ENCODE data around the gene FAM89B.
"Not testable (repeated sequence)": the region's sequence is repeated elsewhere in the genome, so short reads cannot be mapped to it uniquely, and the experiment has no call there.

Gene FAM89B

DNA sequence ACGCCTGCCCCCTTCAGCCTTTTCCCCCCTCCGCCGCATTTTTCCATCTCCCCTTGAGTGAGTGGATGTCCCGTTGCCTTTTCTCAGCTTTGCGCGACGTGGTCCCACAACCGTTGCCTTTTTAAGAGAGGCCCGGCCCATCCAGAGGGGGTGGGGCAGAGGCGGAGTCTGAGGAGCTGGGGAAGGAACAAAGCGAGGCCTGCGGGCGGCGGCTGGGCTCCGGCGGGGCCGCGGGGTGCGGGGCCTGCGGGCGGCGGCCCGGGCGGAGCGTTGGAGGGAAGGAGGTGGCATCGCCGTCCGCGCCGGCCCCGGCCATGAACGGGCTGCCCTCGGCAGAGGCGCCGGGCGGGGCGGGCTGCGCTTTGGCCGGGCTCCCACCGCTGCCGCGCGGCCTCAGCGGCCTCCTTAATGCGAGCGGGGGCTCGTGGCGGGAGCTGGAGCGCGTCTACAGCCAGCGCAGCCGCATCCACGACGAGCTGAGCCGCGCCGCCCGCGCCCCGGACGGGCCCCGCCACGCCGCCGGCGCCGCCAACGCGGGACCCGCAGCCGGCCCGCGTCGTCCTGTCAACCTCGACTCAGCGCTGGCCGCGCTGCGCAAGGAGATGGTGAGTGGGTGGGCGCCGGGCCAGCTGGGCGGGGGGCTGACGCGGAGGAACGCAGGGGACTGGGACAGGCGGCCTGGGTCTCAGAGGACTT lies at the start of gene FAM89B:
FAM89B (plus strand) TSS at position 183 of the 696 bp plus-strand sequence; CDS start at position 315, 132 bp downstream.
- DNase-seq (ENCODE audit: low spot score): no peak

DNA sequence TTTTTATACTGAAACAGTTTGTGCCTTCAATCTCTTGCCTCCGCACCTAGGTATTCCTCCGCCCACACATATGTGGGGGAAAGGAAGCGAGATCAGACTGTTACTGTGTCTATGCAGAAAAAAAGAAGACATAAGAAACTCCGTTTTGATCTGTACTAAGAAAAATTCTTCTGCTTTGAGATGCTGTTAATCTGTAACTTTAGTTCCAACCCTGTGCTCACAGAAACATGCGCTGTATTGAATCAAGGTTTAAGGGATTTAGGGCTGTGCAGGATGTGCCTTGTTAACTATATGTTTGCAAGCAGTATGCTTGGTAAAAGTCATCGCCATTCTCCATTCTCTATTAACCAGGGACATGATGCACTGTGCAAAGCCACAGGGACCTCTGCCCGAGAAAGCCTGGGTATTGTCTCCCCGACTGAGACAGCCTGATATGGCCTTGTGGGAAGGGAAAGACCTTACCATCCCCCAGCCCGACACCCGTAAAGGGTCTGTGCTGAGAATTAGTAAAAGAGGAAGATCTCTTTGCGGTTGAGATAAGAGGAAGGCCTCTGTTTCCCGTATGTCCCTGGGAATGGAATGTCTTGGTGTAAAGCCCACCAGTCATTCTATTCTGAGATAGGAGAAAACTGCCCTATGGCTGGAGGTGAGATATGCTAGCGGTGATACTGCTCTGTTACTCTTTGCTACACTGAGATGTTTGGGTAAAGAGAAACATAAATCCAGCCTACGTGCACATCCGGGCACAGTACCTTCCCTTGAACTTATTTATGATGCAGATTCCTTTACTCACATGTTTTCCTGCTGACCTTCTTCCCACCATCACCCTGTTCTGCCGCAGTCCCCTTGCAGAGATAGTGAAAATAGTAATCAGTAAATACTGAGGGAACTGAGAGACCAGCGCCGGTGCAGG lies 49.4 kb upstream of the FAM89B start:
- DNase-seq (ENCODE audit: low spot score): not testable (repeated sequence)

DNA sequence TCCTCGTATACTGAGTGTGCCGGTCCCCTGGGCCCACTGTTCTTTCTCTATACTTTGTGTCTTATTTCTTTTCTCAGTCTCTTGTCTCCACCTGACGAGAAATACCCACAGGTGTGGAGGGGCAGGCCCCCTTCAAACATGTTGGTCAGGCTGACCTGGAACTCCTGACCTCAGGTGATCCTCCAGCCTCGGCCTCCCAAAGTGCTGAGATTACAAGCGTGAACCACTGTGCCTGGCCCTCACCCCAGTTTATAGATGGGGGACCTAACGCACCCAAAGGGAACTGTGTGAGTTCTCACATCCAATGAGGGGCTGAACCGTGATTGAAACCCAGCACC lies 48.7 kb upstream of the FAM89B start:
- DNase-seq (ENCODE audit: low spot score): not testable (repeated sequence)

DNA sequence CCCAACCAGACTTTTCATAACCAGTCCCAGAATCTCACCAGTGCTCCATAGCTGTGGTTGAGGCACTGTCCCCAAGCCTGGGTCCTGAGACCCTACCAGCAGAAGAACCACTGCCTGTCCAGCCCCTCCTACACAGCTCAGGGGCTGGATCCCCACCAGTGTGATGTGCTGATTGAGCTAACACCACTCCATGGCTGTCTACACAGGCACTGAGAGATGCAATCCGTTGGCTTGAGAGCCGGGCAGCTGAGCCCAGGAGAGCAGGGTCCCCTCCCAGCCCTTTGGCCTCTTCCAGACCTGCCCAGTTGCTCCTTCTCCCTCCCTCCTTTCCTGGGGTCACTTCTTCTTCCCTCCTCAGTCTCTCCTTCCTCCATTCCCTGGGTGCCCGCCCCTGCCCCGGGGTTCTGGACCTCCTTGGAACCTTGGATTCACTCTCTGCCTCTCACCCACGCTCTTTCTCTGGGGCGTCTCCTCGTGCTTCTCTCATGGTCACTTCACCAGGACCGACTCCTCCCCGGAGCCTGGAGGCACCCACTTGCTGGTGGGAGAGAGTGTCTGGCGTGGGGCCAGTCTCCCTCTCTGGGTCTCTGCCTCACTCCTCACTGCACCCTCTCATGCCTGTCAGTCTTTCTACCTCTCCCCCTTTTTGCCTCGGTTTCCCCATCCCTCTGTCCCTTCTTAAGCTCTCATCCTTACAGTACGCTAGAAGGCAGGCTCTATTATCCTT lies 48.2 kb upstream of the FAM89B start:
- DNase-seq (ENCODE audit: low spot score): no peak

DNA sequence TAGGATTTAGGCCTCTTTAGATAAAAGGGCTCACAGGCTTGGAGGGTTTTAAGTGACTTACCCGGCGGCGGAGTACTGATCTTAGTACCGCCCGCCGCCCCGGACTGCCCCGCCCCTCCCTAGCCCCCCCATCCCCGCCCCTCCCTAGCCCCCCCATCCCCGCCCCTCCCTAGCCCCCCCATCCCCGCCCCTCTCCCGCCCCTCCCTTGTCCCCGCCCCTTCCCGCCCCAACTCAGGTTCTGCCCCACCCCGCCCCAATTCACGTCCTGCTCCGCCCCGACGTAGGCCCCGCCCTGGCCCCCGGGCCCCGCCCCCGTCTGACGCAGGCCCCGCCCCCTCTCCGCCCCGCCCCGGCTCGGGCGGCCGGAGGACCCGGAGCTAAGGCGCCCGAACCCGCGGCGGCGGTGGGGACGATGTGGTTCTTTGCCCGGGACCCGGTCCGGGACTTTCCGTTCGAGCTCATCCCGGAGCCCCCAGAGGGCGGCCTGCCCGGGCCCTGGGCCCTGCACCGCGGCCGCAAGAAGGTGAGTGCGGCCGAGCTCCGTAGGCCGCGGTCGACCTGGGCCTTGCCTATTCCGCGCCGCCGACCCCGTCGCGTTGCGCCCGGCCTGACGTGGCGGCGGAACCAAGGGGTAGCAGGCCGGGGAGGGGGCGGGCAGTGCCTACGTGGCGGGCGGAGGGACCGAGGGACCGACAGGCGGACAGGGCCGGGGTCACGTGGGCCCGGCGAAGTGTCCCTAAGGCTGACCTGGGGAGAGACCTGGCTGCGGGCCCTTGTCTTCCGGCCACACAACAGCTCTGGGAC lies 47.4 kb upstream of the FAM89B start, which contains the start of gene SCYL1:
SCYL1 (plus strand) TSS at position 343 of the 805 bp plus-strand sequence; CDS start at position 414, 71 bp downstream.
- peak; percentile 58 for DNase-seq (ENCODE audit: low spot score)

DNA sequence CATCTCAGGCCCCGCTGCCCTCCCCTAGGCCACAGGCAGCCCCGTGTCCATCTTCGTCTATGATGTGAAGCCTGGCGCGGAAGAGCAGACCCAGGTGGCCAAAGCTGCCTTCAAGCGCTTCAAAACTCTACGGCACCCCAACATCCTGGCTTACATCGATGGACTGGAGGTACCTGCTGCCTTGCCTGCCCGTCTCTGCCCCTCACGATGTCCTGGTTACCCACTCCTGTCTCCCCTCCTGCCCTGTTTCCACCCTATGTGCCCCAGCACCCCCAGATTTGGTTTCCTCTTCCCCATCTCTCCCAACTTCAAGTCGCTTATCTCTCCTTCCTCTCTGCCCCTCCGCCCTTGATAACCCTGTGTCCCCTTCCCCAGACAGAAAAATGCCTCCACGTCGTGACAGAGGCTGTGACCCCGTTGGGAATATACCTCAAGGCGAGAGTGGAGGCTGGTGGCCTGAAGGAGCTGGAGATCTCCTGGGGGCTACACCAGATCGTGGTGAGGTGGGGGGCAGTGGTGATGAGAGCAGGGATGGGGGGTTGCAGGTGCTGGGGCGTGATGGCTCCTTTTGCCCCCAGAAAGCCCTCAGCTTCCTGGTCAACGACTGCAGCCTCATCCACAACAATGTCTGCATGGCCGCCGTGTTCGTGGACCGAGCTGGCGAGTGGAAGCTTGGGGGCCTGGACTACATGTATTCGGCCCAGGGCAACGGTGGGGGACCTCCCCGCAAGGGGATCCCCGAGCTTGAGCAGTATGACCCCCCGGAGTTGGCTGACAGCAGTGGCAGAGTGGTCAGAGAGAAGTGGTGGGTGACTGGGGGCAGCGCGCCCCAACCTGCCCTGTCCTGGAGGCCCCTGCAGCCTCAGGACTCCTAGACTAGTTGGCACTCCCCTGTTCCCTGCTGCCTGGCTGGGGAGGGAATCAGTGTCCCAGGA lies 46.5 kb upstream of the FAM89B start:
- DNase-seq (ENCODE audit: low spot score): no peak

DNA sequence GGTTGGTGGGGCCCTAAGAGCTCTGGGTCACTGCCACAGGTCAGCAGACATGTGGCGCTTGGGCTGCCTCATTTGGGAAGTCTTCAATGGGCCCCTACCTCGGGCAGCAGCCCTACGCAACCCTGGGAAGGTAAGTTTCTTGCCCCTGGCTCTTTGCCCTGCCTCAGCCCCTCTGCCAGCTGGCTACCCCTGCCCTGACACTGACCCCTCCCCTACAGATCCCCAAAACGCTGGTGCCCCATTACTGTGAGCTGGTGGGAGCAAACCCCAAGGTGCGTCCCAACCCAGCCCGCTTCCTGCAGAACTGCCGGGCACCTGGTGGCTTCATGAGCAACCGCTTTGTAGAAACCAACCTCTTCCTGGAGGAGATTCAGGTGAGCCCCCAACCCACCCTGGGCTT lies 45.6 kb upstream of the FAM89B start:
- DNase-seq (ENCODE audit: low spot score): no peak

DNA sequence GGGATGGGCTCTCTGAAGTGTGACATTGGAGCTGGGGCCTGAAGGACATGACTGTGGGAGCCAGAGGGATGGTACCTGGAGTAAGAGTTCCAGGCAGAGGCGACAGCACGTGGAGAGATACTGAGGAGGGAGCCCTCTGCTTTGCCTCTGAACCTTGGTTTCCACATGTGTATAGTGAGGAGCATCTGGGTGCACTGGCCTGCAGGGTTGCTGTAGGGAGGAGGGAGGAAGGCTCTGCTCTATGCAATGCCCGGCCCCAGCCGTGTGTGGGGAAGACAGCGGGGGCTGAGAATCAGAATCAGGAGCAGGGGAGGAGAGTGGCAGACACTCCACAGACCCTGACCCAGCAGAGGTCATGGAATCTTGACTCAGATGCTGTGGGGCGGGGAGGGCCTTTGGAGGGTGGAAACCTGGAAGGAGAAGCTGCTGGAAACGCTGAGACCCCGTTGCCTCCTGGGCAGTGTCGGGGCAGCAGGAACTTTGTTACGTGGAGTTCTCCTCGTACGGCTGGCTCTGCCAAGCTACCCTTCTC lies 43.5 kb upstream of the FAM89B start:
- DNase-seq (ENCODE audit: low spot score): no peak

DNA sequence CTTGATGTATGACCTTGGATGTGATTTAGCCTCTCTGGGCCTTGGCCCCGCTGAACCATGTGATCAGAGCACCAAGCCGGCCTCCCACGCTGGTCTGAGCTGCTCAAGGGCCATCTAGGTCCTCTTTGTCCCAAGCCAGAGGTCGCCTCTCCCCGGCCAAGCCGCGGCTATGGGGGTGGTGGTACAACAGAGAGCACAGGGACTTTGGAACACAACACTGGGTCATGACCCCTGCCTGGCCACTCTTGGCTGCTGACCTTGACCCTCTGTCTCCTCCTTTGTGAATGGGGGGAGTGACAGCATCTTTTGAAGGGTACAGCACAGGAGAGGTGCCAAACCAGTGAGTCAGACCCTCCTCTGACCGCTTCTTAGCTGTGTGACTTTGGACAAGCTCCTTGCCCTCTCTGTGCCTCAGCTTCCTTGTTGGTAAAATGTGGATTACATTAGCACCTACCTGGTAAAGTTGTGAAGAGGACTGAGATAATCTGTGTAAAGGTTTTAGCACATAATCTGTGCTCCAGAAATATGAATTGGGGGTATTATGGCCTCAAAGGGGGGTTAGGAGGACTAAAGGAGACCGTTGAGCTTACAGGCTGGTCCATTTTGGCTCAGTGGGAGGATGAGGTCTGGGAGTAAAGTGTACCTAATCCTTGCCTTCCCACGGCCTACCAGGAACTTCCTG lies 42.7 kb upstream of the FAM89B start:
- no peak for DNase-seq (ENCODE audit: low spot score)

DNA sequence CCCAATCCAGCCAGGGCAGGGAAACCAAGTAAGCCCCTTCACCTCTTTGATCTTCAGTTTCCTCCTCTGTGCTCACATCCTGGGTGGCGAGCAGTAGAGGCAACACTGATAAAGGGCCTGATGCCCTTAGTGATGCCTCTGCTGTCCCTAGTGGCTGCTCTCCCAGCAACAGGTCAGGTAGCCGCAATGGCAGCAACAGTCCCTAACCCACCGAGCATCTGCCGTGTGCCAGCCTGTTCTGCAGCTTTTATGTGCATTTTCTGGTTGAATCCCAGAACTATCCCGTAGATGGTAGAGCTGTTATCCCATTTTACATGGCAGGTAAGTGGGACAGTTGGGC lies 42.2 kb upstream of the FAM89B start:
- DNase-seq (ENCODE audit: low spot score): no peak

DNA sequence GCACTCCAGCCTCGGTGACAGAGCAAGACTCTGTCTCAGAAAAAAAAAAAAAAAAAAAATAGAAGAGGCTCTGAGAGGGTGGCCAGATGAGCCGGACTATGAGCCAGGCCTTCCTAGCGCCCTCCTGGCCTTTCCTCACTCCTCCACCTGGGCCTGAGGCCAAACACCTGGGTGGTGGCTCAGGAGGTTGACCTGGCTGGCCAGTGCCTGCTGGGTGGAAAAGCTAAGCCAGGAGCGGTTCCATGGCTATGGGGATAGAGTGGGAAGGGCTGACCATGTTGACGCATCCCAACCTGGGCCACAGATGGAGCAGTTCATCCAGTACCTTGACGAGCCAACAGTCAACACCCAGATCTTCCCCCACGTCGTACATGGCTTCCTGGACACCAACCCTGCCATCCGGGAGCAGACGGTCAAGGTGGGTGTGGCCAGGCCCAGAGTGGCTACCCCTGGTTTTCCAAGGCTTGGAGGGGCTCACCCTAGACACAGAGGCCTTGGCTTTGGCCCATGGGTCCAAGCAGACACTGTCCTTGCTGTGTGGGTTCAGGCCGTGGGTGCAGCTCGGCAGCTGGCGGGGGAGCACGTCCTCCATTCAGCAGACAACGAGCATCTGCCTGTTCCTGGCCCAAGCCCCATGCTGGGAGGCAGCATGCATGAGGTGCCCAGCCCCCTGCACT lies 39.8 kb upstream of the FAM89B start:
- no peak for DNase-seq (ENCODE audit: low spot score)

DNA sequence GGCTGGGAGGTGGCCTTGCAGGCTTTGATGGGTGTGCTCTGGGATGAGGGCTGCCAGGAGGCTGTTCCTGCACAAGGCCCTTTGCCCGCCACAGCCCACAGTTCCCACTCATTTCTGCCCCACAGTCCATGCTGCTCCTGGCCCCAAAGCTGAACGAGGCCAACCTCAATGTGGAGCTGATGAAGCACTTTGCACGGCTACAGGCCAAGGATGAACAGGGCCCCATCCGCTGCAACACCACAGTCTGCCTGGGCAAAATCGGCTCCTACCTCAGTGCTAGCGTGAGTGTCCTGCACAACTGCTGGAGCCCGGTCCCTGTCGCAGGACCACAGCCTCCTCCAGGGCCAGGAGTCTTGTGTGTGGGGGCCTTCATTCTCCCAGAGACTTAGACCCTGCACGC lies 37.2 kb upstream of the FAM89B start:
- DNase-seq (ENCODE audit: low spot score): no peak

DNA sequence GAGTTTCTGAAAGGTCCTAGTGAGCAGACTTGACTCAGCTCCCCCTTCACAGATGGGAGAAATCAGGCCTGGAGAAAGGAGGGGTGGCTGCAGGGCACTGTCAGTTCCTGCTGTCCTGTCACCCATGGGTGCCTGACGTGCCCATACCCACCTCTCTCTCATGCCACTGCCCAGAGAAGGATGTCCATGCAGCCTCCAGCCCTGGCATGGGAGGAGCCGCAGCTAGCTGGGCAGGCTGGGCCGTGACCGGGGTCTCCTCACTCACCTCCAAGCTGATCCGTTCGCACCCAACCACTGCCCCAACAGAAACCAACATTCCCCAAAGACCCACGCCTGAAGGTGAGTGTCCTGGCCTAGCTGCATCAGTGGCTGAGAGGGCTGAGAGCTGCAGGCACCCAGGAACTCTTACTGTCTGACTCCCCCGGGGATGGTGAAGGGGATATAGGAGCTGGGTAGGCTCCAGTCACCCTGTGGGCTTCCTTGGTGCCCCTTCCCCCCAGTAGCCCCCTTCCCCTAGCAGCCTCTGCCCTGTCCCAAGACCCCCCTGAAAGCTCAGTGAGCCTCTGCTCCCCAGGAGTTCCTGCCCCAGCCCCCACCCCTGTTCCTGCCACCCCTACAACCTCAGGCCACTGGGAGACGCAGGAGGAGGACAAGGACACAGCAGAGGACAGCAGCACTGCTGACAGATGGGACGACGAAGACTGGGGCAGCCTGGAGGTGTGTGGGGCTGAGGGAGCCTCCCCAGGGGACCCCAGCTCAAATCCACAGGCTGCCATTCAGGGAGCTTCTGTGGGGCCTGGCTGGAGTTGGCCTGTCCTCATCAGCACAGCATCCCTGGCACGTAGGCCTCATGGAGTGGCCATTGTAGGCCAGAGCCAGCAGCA lies 35.7 kb upstream of the FAM89B start:
- no peak for DNase-seq (ENCODE audit: low spot score)

DNA sequence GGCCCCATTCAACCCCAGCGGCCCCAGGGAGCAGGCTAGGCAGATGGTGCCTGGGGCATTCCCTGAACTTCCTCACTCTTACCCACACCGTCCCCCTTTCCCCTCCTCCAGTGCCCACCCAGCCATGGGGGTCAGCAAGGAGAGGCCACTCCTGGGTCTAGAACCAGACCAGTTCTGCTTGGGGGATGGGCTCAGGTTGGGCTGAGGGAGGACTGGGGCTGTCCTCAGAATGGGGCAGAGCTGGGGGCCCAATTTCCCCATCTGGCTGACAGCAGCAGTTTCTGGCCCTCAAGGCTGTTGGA lies 35.1 kb upstream of the FAM89B start:
- no peak for DNase-seq (ENCODE audit: low spot score)

DNA sequence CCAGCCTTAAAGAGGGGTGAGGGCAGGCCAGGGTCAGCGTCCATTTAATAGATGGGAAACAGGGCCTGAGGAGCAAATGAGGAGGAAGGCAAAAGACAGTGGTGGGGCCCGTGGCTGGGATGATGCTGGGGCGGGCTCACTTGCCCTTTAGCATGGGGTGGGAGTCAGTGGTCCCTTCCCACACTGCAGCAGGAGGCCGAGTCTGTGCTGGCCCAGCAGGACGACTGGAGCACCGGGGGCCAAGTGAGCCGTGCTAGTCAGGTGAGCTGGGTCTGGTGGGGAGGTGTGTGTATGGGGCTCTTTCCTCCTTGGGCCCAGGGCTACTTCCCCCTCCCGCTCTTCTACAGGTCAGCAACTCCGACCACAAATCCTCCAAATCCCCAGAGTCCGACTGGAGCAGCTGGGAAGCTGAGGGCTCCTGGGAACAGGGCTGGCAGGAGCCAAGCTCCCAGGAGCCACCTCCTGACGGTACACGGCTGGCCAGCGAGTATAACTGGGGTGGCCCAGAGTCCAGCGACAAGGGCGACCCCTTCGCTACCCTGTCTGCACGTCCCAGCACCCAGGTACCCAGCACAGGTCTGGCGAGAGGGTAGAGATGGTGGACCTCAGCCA lies 34.6 kb upstream of the FAM89B start:
- DNase-seq (ENCODE audit: low spot score): no peak

DNA sequence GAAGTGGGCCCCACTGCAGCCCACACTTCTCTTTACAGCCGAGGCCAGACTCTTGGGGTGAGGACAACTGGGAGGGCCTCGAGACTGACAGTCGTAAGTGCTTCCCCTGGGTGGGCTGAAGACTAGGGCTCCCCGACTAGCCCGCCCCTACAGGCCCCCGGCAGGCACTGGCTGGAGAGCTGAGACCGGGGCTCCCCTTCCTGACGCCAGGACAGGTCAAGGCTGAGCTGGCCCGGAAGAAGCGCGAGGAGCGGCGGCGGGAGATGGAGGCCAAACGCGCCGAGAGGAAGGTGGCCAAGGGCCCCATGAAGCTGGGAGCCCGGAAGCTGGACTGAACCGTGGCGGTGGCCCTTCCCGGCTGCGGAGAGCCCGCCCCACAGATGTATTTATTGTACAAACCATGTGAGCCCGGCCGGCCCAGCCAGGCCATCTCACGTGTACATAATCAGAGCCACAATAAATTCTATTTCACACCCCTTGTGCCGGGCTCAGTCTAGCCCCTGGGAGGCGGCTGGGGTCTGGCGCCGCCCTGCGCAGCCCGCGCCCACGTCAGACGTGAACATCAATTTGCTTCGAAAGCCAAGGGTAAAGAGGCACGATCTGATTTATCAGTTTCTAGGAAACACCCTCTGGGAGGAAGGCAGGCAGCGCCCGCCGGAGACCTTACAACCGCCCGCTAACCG lies 34.0 kb upstream of the FAM89B start:
- no peak for DNase-seq (ENCODE audit: low spot score)

DNA sequence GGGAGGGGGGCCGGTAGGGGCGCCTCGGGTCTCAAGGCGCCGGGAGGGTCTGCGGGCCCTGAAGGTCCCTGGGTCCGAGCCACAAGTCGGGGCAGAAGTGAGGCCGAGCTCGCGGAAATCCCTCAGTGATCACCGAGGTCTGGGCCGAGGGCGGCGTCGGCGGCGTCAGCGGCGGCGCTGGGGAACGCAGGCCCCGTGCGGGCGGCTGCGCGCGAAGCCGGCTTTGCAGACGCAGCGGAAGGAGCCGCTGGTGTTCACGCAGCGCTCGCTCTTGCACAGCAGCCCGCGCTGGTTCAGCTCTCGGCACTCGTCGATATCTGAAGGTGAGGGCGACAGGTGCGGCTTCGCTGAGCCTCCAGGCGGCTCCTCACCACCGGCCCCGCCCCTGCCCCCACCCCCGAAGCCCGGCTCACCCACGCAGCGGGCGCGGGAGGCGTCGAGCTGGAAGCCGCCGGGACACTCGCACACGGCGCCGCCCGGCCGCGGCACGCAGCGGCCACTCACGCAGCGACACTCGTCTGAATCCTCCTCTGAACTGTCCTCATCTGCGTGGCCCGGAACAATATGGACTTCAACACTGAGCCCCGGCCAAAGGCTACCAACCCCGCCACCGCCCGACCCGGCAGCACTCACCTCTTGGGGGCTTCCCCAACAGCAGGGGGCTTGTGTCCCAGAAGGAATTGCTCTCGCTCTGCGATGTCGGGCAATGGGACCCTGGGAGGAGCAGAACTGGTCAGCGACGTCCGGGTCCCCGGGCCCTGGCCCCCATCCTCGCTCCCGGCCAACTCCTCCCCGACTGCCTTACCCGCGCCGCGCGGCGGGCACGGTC lies 33.2 kb upstream of the FAM89B start:
- no peak for DNase-seq (ENCODE audit: low spot score)

Measured in kidney capillary endothelial cell (primary cell).